ENCODE data around the gene AKAP12.

DNA sequence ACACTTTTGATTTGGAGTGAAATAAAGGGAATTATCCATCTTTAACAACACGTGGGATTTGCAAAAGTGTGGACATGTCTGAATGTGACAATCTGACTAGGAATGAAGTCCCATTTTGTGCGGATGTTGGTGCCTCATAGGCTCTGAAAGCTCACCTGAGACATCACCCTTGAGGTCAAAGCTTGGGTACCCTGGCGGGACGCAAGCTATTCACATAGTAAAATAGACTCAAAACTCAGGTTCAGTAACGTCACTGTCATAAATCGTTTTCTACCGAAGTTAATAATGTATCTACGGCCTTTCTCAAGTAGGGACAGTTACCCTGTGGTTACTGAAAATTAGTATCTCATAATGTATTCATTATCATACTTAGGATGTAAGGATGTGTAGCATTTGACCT is 61.8 kb downstream of the AKAP12 start:
- TF ChIP-seq, protein P1, sequence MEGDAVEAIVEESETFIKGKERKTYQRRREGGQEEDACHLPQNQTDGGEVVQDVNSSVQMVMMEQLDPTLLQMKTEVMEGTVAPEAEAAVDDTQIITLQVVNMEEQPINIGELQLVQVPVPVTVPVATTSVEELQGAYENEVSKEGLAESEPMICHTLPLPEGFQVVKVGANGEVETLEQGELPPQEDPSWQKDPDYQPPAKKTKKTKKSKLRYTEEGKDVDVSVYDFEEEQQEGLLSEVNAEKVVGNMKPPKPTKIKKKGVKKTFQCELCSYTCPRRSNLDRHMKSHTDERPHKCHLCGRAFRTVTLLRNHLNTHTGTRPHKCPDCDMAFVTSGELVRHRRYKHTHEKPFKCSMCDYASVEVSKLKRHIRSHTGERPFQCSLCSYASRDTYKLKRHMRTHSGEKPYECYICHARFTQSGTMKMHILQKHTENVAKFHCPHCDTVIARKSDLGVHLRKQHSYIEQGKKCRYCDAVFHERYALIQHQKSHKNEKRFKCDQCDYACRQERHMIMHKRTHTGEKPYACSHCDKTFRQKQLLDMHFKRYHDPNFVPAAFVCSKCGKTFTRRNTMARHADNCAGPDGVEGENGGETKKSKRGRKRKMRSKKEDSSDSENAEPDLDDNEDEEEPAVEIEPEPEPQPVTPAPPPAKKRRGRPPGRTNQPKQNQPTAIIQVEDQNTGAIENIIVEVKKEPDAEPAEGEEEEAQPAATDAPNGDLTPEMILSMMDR (IDR thresholded peaks at IDR 0.05) = no peak
- TF ChIP-seq EZH2 (IDR thresholded peaks at IDR 0.05) (no peak), EZH2phosphoT487 (IDR thresholded peaks at IDR 0.05) (no peak)
